IMR-90 (cell line): Measurements from ENCODE around the gene IL11. TPM values are rescaled to one million over a fixed set of nuclear protein-coding genes. Genes with fewer than 3 reads are reported as not detected.

Experiments
- ATAC-seq: fragments of 200-7000 bp; cut with Tn5 transposase; 2 replicates; pipeline ENCODE4 v1.9.1; 2020; ENCODE audit warnings: low read depth, mild to moderate bottlenecking, moderate library complexity
- BruUV-seq: library from RNA; stranded (reverse); fragments of 400-500 nt; replicated peaks from 2 replicates; lab custom pipeline; 2021; lab: Mats Ljungman, UMichigan
- CTCF ChIA-PET: fragments of 300-600 bp; formaldehyde crosslinking; extraction: SDS; loops from one replicate; lab custom pipeline; 2021; ENCODE audit warnings: antibody characterized with exemption; lab: Yijun Ruan, JAX
- POLR2A ChIA-PET: fragments of 300-600 bp; sonication (Branson Sonifier 250); formaldehyde crosslinking; loops from one replicate; lab custom pipeline; 2022; ENCODE audit warnings: antibody characterized with exemption; ENCODE audit not compliant: unreplicated experiment; lab: Charles Lee
- DNase-seq: peaks from one replicate; pipeline ENCODE4 v3.0.0; 2013
- H2AFZ ChIP-seq: replicated peaks from 2 replicates; pipeline ENCODE3; 2013; ENCODE audit warnings: low read length, mild to moderate bottlenecking; ENCODE audit not compliant: poor library complexity
- H2AK5ac ChIP-seq: 2 replicates; pipeline ENCODE4 v1.6.1; 2013; ENCODE audit warnings: low read depth, low read length, inconsistent platforms
- H2AK9ac ChIP-seq: replicated peaks from 2 replicates; pipeline ENCODE3; 2013; ENCODE audit warnings: mild to moderate bottlenecking, low read depth, low read length, moderate library complexity; ENCODE audit not compliant: poor library complexity
- H2BK120ac ChIP-seq: 2 replicates; pipeline ENCODE4 v1.6.1; 2013; ENCODE audit warnings: low read depth, low read length, inconsistent platforms
- H2BK15ac ChIP-seq: 3 replicates; pipeline ENCODE4 v1.6.1; 2013; ENCODE audit warnings: low read depth, low read length, inconsistent platforms
- H2BK20ac ChIP-seq: 2 replicates; pipeline ENCODE4 v1.6.1; 2013; ENCODE audit warnings: low read depth, mild to moderate bottlenecking, inconsistent platforms, low read length, moderate library complexity
- H2BK5ac ChIP-seq: 2 replicates; pipeline ENCODE4 v1.6.1; 2013; ENCODE audit warnings: mild to moderate bottlenecking, low read depth, low read length, inconsistent platforms; ENCODE audit not compliant: poor library complexity, severe bottlenecking
- H3K14ac ChIP-seq: replicated peaks from 2 replicates; pipeline ENCODE4 v1.6.1; 2013; ENCODE audit warnings: low read depth, low read length, inconsistent platforms
- H3K18ac ChIP-seq: 2 replicates; pipeline ENCODE4 v1.6.1; 2013; ENCODE audit warnings: low read depth, low read length, control low read depth
- H3K23ac ChIP-seq: 2 replicates; pipeline ENCODE4 v1.6.1; 2013; ENCODE audit warnings: low read depth, low read length, inconsistent platforms
- H3K27ac ChIP-seq: 2 replicates; pipeline ENCODE4 v1.5.1; 2013; ENCODE audit warnings: mild to moderate bottlenecking, control low read depth, low read length; ENCODE audit not compliant: insufficient read depth
- H3K27me3 ChIP-seq: 2 replicates; pipeline ENCODE4 v1.6.1; 2013; ENCODE audit warnings: low read length; ENCODE audit not compliant: control insufficient read depth, insufficient read depth
- H3K36me3 ChIP-seq: 2 replicates; pipeline ENCODE4 v1.6.1; 2013; ENCODE audit warnings: low read length, mixed read lengths; ENCODE audit not compliant: control insufficient read depth, insufficient read depth
- H3K4ac ChIP-seq: 2 replicates; pipeline ENCODE4 v1.6.1; 2013; ENCODE audit warnings: low read depth, low read length, inconsistent platforms
- H3K4me1 ChIP-seq: 2 replicates; pipeline ENCODE4 v1.6.1; 2013; ENCODE audit warnings: low read length, mixed read lengths; ENCODE audit not compliant: control insufficient read depth, insufficient read depth
- H3K4me2 ChIP-seq: 2 replicates; pipeline ENCODE4 v1.6.1; 2013; ENCODE audit warnings: low read depth, mild to moderate bottlenecking, control low read depth, low read length, moderate library complexity
- H3K4me3 ChIP-seq: 2 replicates; pipeline ENCODE4 v1.5.1; 2013; ENCODE audit warnings: low read depth, mild to moderate bottlenecking, control low read depth, low read length, moderate library complexity; ENCODE audit not compliant: insufficient read depth
- H3K56ac ChIP-seq: 2 replicates; pipeline ENCODE4 v1.6.1; 2013; ENCODE audit warnings: low read length, inconsistent platforms; ENCODE audit not compliant: insufficient read depth; ENCODE audit errors: extremely low read depth
- H3K79me1 ChIP-seq, 2 experiments: 2 replicates each; pipeline ENCODE4 v1.6.1; 2013; ENCODE audit warnings: low read length in 2 of 2, inconsistent platforms in 1 of 2, low read depth in 1 of 2
- H3K9ac ChIP-seq: 2 replicates; pipeline ENCODE4 v1.6.1; 2013; ENCODE audit warnings: low read depth, low read length, control low read depth
- H3K9me1 ChIP-seq: 2 replicates; pipeline ENCODE4 v1.6.1; 2013; ENCODE audit warnings: low read length, inconsistent platforms; ENCODE audit not compliant: insufficient read depth
- H3K9me3 ChIP-seq: 2 replicates; pipeline ENCODE4 v1.6.1; 2013; ENCODE audit warnings: low read length; ENCODE audit not compliant: control insufficient read depth, insufficient read depth
- H4K20me1 ChIP-seq: 2 replicates; pipeline ENCODE4 v1.6.1; 2013; ENCODE audit warnings: low read length, inconsistent platforms; ENCODE audit not compliant: insufficient read depth
- H4K5ac ChIP-seq: 2 replicates; pipeline ENCODE4 v1.6.1; 2013; ENCODE audit warnings: mild to moderate bottlenecking, low read depth, low read length, control low read depth
- H4K8ac ChIP-seq, 2 experiments: 2 replicates each; pipeline ENCODE4 v1.6.1; 2013; ENCODE audit warnings: low read depth in 2 of 2, low read length in 2 of 2, control low read depth in 1 of 2, inconsistent platforms in 1 of 2
- H4K91ac ChIP-seq: 2 replicates; pipeline ENCODE4 v1.6.1; 2013; ENCODE audit warnings: low read depth, low read length, inconsistent platforms; ENCODE audit not compliant: insufficient read depth
- BHLHE40 ChIP-seq: fragments of 150-350 bp; IDR thresholded peaks from 2 replicates; pipeline ENCODE4 v1.6.1; 2016; ENCODE audit warnings: mild to moderate bottlenecking, low read depth, low read length
- CEBPB ChIP-seq: IDR thresholded peaks from 2 replicates; pipeline ENCODE4 v1.6.1; 2012; ENCODE audit warnings: low read depth, low read length, improper control_type of control experiment
- CHD1 ChIP-seq: IDR thresholded peaks from 2 replicates; pipeline ENCODE4 v1.6.1; 2012; ENCODE audit warnings: low read depth, low read length, improper control_type of control experiment
- ELK1 ChIP-seq: fragments of 150-350 bp; IDR thresholded peaks from 2 replicates; pipeline ENCODE4 v1.6.1; 2016; ENCODE audit warnings: low read depth, mild to moderate bottlenecking, low read length, moderate library complexity, borderline replicate concordance
- FOS ChIP-seq: fragments of 150-350 bp; IDR thresholded peaks from 2 replicates; pipeline ENCODE4 v1.6.1; 2016; ENCODE audit warnings: low read depth, low read length
- MAFK ChIP-seq: IDR thresholded peaks from 2 replicates; pipeline ENCODE4 v1.6.1; 2012; ENCODE audit warnings: low read depth, low read length, improper control_type of control experiment
- MAZ ChIP-seq: IDR thresholded peaks from 2 replicates; pipeline ENCODE4 v1.6.1; 2012; ENCODE audit warnings: low read depth, mild to moderate bottlenecking, low read length, improper control_type of control experiment, moderate library complexity, borderline replicate concordance
- MXI1 ChIP-seq: IDR thresholded peaks from 2 replicates; pipeline ENCODE4 v1.6.1; 2012; ENCODE audit warnings: low read depth, mild to moderate bottlenecking, low read length, moderate library complexity, borderline replicate concordance
- NFE2L2 ChIP-seq: fragments of 150-350 bp; IDR thresholded peaks from 2 replicates; pipeline ENCODE4 v1.6.1; 2016; ENCODE audit warnings: low read depth, mild to moderate bottlenecking, low read length
- POLR2A ChIP-seq: IDR thresholded peaks from 2 replicates; pipeline ENCODE4 v1.6.1; 2012; ENCODE audit warnings: mild to moderate bottlenecking, low read depth, low read length
- RAD21 ChIP-seq: IDR thresholded peaks from 2 replicates; pipeline ENCODE4 v1.6.1; 2012; ENCODE audit warnings: low read length, improper control_type of control experiment
- RCOR1 ChIP-seq: IDR thresholded peaks from 2 replicates; pipeline ENCODE4 v1.6.1; 2012; ENCODE audit warnings: mild to moderate bottlenecking, low read length, improper control_type of control experiment; ENCODE audit not compliant: insufficient replicate concordance
- RFX5 ChIP-seq: IDR thresholded peaks from 2 replicates; pipeline ENCODE4 v1.8.0; 2012; ENCODE audit warnings: low read depth, mild to moderate bottlenecking, low read length, moderate library complexity
- SMC3 ChIP-seq: fragments of 150-350 bp; IDR thresholded peaks from 2 replicates; pipeline ENCODE4 v1.6.1; 2016; ENCODE audit warnings: low read depth, mild to moderate bottlenecking, antibody characterized with exemption, low read length, moderate library complexity
- USF2 ChIP-seq: fragments of 150-350 bp; IDR thresholded peaks from 2 replicates; pipeline ENCODE4 v1.6.1; 2017; ENCODE audit warnings: mild to moderate bottlenecking, antibody characterized with exemption, low read length, low read depth
- WGBS, 2 experiments: methylation state at CpG; one replicate each; pipeline versions ENCODE4 v1.1.5 to v1.1.7; 2013; ENCODE audit warnings: missing lambda C conversion rate in 2 of 2; ENCODE audit not compliant: insufficient read length in 1 of 2; ENCODE audit errors: extremely low coverage in 2 of 2; 5-methylcytosine and 5-hydroxymethylcytosine counted together
- dilution Hi-C: fragments of 300-500 bp; cut with HindIII; formaldehyde crosslinking; loops from one replicate; pipeline ENCODE4 v1.14.3; 2018; ENCODE audit warnings: low sequenced_read_pairs; ENCODE audit not compliant: unreplicated experiment
- in situ Hi-C: fragments of 300-500 bp; cut with MboI; formaldehyde crosslinking; loops from 3 replicates; pipeline ENCODE4 v1.14.3; 2019; ENCODE audit warnings: low sequenced_read_pairs, inconsistent platforms, mixed read lengths
- intact Hi-C: fragments of 100-400 bp; cut with micrococcal nuclease; formaldehyde crosslinking; loops from 2 replicates; pipeline ENCODE4 v1.10.0; 2022
- polyA plus RNA-seq, 3 experiments: library from polyadenylated mRNA; depleted of rRNA; stranded (reverse); fragments of >200 nt; gene quantifications; 2 replicates each; pipeline ENCODE4 v1.2.3, GENCODE V29; 2012; ENCODE audit warnings: low replicate concordance in 1 of 3
- total RNA-seq: library from RNA; depleted of rRNA; stranded (reverse); fragments of >200 nt; gene quantifications from 2 replicates; pipeline ENCODE4 v1.2.3, GENCODE V29; 2012
- TF ChIP-seq, protein P1 (sequence below): conservative IDR thresholded peaks from 2 replicates; pipeline ENCODE4 v1.5.1; 2012; ENCODE audit warnings: mild to moderate bottlenecking, low read depth, low read length, improper control_type of control experiment

Gene IL11
- total and polyA plus RNA-seq, 2 of the 4 experiments (the other 2 are of a cell fraction) = 14.3 to 33.6 TPM

DNA sequence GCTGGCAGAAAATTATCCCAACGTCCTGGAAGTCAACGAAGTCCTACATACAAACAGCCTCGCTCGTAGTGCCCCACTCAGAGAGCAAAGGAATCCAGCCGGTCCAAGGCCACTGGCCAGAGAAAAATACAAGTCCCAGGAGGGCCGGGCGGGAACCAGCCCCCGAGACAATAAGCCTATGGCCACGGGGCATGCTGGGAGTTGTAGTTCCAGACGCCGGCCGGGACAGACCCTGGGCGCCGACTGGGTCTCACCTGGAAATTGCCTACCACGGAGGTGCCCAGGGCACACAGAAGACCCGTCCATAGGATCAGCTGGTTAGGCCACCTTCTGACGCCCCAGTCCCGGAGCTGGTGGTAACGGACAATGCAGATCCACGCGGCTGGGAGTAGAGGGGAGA lies 50.5 kb downstream of the IL11 start:
- Histone ChIP-seq H3K4ac (peak overlapping the region; percentile 53; the same call in 1 of the 2 replicates), H3K79me1 (no peaks in the 10 kb centered on the region), H2BK20ac (no peak overlapping the region), H3K9me3 (0 out of 2 replicates have a peak, but pooled peaks cover 1% of the 10 kb centered on the region), H4K8ac (peak overlapping the region in 1 of 2 experiments; percentile 72; a peak in 1 of 4 replicates), H4K5ac (peak overlapping the region; percentile 24; the same call in 1 of the 2 replicates), H4K91ac (no peak overlapping the region), H2BK120ac (no peak overlapping the region), H3K36me3 (no peaks in the 10 kb centered on the region), H3K23ac (0 out of 2 replicates have a peak overlapping the region, but pooled peaks have one; percentile 14), H3K56ac (no peak overlapping the region), H3K9me1 (no peaks in the 10 kb centered on the region), H2AK9ac (peak overlapping the region; percentile 48), H2BK5ac (no peak overlapping the region), H3K18ac (no peak overlapping the region), H3K4me1 (no peaks in the 10 kb centered on the region; the same call in 1 of the 2 replicates), H3K27ac (no peak overlapping the region), H2AFZ (peak overlapping the region; percentile 91), H3K9ac (no peak overlapping the region; the same call in 1 of the 2 replicates), H3K4me3 (0 out of 2 replicates have a peak overlapping the region, but pooled peaks have one; percentile 14), H3K14ac (no peak overlapping the region), H2AK5ac (no peak overlapping the region), H3K27me3 (peaks cover 18% of the 10 kb centered on the region), H3K4me2 (peak overlapping the region; percentile 80), H2BK15ac (no peak overlapping the region), H4K20me1 (no peaks in the 10 kb centered on the region)
- 4% methylated on average over 9 of the region's 21 CpGs; no CpG with 5 or more reads in 1 of the 2 experiments for WGBS, 2 experiments
- TF ChIP-seq BHLHE40 (no peak), POLR2A (no peak), FOS (no peak), CHD1 (no peak), MAFK (no peak), RCOR1 (no peak), RAD21 (no peak), MXI1 (no peak), USF2 (no peak), MAZ (no peak), NFE2L2 (no peak), CEBPB (no peak), ELK1 (no peak), SMC3 (no peak), RFX5 (no peak)
- TF ChIP-seq, protein P1, sequence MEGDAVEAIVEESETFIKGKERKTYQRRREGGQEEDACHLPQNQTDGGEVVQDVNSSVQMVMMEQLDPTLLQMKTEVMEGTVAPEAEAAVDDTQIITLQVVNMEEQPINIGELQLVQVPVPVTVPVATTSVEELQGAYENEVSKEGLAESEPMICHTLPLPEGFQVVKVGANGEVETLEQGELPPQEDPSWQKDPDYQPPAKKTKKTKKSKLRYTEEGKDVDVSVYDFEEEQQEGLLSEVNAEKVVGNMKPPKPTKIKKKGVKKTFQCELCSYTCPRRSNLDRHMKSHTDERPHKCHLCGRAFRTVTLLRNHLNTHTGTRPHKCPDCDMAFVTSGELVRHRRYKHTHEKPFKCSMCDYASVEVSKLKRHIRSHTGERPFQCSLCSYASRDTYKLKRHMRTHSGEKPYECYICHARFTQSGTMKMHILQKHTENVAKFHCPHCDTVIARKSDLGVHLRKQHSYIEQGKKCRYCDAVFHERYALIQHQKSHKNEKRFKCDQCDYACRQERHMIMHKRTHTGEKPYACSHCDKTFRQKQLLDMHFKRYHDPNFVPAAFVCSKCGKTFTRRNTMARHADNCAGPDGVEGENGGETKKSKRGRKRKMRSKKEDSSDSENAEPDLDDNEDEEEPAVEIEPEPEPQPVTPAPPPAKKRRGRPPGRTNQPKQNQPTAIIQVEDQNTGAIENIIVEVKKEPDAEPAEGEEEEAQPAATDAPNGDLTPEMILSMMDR = no peak
- DNase-seq = peak; percentile 28
- ChIA-PET POLR2A (no interaction called here), CTCF (no interaction called here)
- intact Hi-C loops = no loop called here
- peak; percentile 99 for ATAC-seq
- no TSS peak for BruUV-seq
- dilution Hi-C loops = no loop called here
- in situ Hi-C loops = no loop called here
